ENCODE measurements around the gene GID8. TPM values are rescaled to one million over a fixed set of nuclear protein-coding genes. Genes with fewer than 3 reads are reported as not detected.

The GID8 gene
- polyA plus RNA-seq, 1 donor from 2014 or later = 54.8 TPM

- Histone ChIP-seq H3F3A (ENCODE audit: insufficient read depth, low read length, poor library complexity, severe bottlenecking) (no peaks in the 10 kb centered on the region), H3K79me2 (replicated peaks; ENCODE audit: insufficient read depth, low read length) (no peaks in the 10 kb centered on the region), H3K27me3 (ENCODE audit: insufficient read depth, low read depth, low read length) (no peaks in the 10 kb centered on the region), H3K36me3 (ENCODE audit: insufficient read depth, low read length) (no peaks in the 10 kb centered on the region), H3K4me3 (ENCODE audit: low read length) (no peak overlapping the region), H3K9ac (ENCODE audit: low read length) (no peak overlapping the region), H3K9me3 (ENCODE audit: low read length) (no peaks in the 10 kb centered on the region), H2AFZ (ENCODE audit: low read depth, low read length) (no peak overlapping the region), H3K4me2 (ENCODE audit: low read length) (no peak overlapping the region), H3K9me2 (ENCODE audit: insufficient read depth, low read length) (no peaks in the 10 kb centered on the region), H3K27ac (ENCODE audit: low read length) (no peak overlapping the region), H4K20me1 (ENCODE audit: insufficient read depth) (no peaks in the 10 kb centered on the region)
- TF ChIP-seq SMC3 (conservative IDR thresholded peaks at IDR 0.05; ENCODE audit: poor library complexity) (no peak), REST (IDR thresholded peaks at IDR 0.05; ENCODE audit: borderline replicate concordance) (no peak), EZH2 (IDR thresholded peaks at IDR 0.05; ENCODE audit: borderline replicate concordance, insufficient read depth, low read length, poor library complexity, severe bottlenecking) (no peak), POLR2AphosphoS5 (IDR thresholded peaks at IDR 0.05) (no peak), EP300 (conservative IDR thresholded peaks at IDR 0.05; ENCODE audit: poor library complexity, severe bottlenecking) (no peak), TAF1 (IDR thresholded peaks at IDR 0.05; ENCODE audit: low read depth) (no peak), MXI1 (conservative IDR thresholded peaks at IDR 0.05; ENCODE audit: poor library complexity, severe bottlenecking) (no peak), RAD21 (conservative IDR thresholded peaks at IDR 0.05) (no peak)
- TF ChIP-seq, protein P1, sequence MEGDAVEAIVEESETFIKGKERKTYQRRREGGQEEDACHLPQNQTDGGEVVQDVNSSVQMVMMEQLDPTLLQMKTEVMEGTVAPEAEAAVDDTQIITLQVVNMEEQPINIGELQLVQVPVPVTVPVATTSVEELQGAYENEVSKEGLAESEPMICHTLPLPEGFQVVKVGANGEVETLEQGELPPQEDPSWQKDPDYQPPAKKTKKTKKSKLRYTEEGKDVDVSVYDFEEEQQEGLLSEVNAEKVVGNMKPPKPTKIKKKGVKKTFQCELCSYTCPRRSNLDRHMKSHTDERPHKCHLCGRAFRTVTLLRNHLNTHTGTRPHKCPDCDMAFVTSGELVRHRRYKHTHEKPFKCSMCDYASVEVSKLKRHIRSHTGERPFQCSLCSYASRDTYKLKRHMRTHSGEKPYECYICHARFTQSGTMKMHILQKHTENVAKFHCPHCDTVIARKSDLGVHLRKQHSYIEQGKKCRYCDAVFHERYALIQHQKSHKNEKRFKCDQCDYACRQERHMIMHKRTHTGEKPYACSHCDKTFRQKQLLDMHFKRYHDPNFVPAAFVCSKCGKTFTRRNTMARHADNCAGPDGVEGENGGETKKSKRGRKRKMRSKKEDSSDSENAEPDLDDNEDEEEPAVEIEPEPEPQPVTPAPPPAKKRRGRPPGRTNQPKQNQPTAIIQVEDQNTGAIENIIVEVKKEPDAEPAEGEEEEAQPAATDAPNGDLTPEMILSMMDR (IDR thresholded peaks at IDR 0.05; ENCODE audit: poor library complexity, severe bottlenecking) = no peak
Measured at GRCh38 chr20:62958388-62959100, 20.6 kb downstream of the GID8 start.

GRCh38 chr20:62959101-62959971 lies 21.4 kb downstream of the GID8 start:
- Histone ChIP-seq H3K4me2 (ENCODE audit: low read length) (no peak overlapping the region), H3F3A (ENCODE audit: insufficient read depth, low read length, poor library complexity, severe bottlenecking) (no peaks in the 10 kb centered on the region), H3K9me2 (ENCODE audit: insufficient read depth, low read length) (no peaks in the 10 kb centered on the region), H4K20me1 (ENCODE audit: insufficient read depth) (no peaks in the 10 kb centered on the region), H2AFZ (ENCODE audit: low read depth, low read length) (no peak overlapping the region), H3K36me3 (ENCODE audit: insufficient read depth, low read length) (no peaks in the 10 kb centered on the region), H3K9me3 (ENCODE audit: low read length) (no peaks in the 10 kb centered on the region), H3K27me3 (ENCODE audit: insufficient read depth, low read depth, low read length) (no peaks in the 10 kb centered on the region), H3K4me3 (ENCODE audit: low read length) (no peak overlapping the region), H3K79me2 (replicated peaks; ENCODE audit: insufficient read depth, low read length) (no peaks in the 10 kb centered on the region), H3K27ac (ENCODE audit: low read length) (no peak overlapping the region), H3K9ac (ENCODE audit: low read length) (no peak overlapping the region)
- TF ChIP-seq RAD21 (conservative IDR thresholded peaks at IDR 0.05) (no peak), POLR2AphosphoS5 (IDR thresholded peaks at IDR 0.05) (no peak), SMC3 (conservative IDR thresholded peaks at IDR 0.05; ENCODE audit: poor library complexity) (no peak), EP300 (conservative IDR thresholded peaks at IDR 0.05; ENCODE audit: poor library complexity, severe bottlenecking) (no peak), EZH2 (IDR thresholded peaks at IDR 0.05; ENCODE audit: borderline replicate concordance, insufficient read depth, low read length, poor library complexity, severe bottlenecking) (no peak), TAF1 (IDR thresholded peaks at IDR 0.05; ENCODE audit: low read depth) (no peak), REST (IDR thresholded peaks at IDR 0.05; ENCODE audit: borderline replicate concordance) (no peak), MXI1 (conservative IDR thresholded peaks at IDR 0.05; ENCODE audit: poor library complexity, severe bottlenecking) (no peak)
- TF ChIP-seq, protein P1 (IDR thresholded peaks at IDR 0.05; ENCODE audit: poor library complexity, severe bottlenecking) = no peak
